ENCODE results near the gene GSTA5.

The GSTA5 gene

GRCh38 chr6:52840763-52841585 is at the start of gene GSTA5:
TSS of gene GSTA5 (minus strand) at chr6:52840813.
- POLR2A ChIA-PET, result no interaction called here
- CTCF ChIA-PET, result interaction anchor here (1.1 kb wide), 1 partner anchor 25 kb away, joined by 3 read pairs; no protein-coding TSS in a partner anchor
- no peak for DNase-seq (ENCODE audit: extremely low spot score)
- no peak for TF ChIP-seq CTCF (IDR thresholded peaks at IDR 0.05; ENCODE audit: control extremely low read depth, extremely low read depth, low read depth, missing control alignments)

- no peak for DNase-seq (ENCODE audit: extremely low spot score)
- TF ChIP-seq CTCF (IDR thresholded peaks at IDR 0.05; ENCODE audit: control extremely low read depth, extremely low read depth, low read depth, missing control alignments), result no peak
- POLR2A ChIA-PET, result no interaction called here
- CTCF ChIA-PET, result interaction anchor here (1.5 kb wide), 1 partner anchor 38 kb away, joined by 3 read pairs; no protein-coding TSS in a partner anchor
Measured at GRCh38 chr6:52890018-52890417, 49.4 kb upstream of the GSTA5 start.

- no peak for DNase-seq (ENCODE audit: extremely low spot score)
Measured at GRCh38 chr6:52887910-52888524, 47.4 kb upstream of the GSTA5 start.

GRCh38 chr6:52881996-52882841 is 41.6 kb upstream of the GSTA5 start:
- CTCF ChIA-PET, result interaction anchor here (0.6 to 3.6 kb wide), 6 partner anchors 9 to 172 kb away, joined by 3 to 9 read pairs (median 3); no protein-coding TSS in a partner anchor
- peak; percentile 80 for DNase-seq (ENCODE audit: extremely low spot score)
- peak; percentile 80 for TF ChIP-seq CTCF (IDR thresholded peaks at IDR 0.05; ENCODE audit: control extremely low read depth, extremely low read depth, low read depth, missing control alignments)
- POLR2A ChIA-PET, result no interaction called here

More at GRCh38 chr6:52887910-52888524, 47.4 kb upstream of the GSTA5 start:
- POLR2A ChIA-PET, result no interaction called here
- CTCF ChIA-PET, result interaction anchor here (0.9 to 1.3 kb wide), 4 partner anchors 11 to 605 kb away, joined by 3 to 4 read pairs (median 3); partner anchors contain the start of gene GSTA3
- TF ChIP-seq CTCF (IDR thresholded peaks at IDR 0.05; ENCODE audit: control extremely low read depth, extremely low read depth, low read depth, missing control alignments), result no peak

- DNase-seq (ENCODE audit: extremely low spot score), result no peak
- POLR2A ChIA-PET, result no interaction called here
- TF ChIP-seq CTCF (IDR thresholded peaks at IDR 0.05; ENCODE audit: control extremely low read depth, extremely low read depth, low read depth, missing control alignments), result no peak
- CTCF ChIA-PET, result interaction anchor here (1.0 to 3.6 kb wide), 3 partner anchors 10 to 29 kb away, joined by 3 to 9 read pairs (median 3); no protein-coding TSS in a partner anchor
Measured at GRCh38 chr6:52881662-52881995, 41.0 kb upstream of the GSTA5 start.

GRCh38 chr6:52877786-52878185 is 37.2 kb upstream of the GSTA5 start:
- no peak for DNase-seq (ENCODE audit: extremely low spot score)
- TF ChIP-seq CTCF (IDR thresholded peaks at IDR 0.05; ENCODE audit: control extremely low read depth, extremely low read depth, low read depth, missing control alignments), result no peak
- POLR2A ChIA-PET, result no interaction called here
- CTCF ChIA-PET, result interaction anchor here (1.0 to 1.5 kb wide), 4 partner anchors 11 to 153 kb away, joined by 3 to 4 read pairs (median 3); partner anchors contain the start of gene GSTA4
